ENCODE results near the gene GPR78.

DNA sequence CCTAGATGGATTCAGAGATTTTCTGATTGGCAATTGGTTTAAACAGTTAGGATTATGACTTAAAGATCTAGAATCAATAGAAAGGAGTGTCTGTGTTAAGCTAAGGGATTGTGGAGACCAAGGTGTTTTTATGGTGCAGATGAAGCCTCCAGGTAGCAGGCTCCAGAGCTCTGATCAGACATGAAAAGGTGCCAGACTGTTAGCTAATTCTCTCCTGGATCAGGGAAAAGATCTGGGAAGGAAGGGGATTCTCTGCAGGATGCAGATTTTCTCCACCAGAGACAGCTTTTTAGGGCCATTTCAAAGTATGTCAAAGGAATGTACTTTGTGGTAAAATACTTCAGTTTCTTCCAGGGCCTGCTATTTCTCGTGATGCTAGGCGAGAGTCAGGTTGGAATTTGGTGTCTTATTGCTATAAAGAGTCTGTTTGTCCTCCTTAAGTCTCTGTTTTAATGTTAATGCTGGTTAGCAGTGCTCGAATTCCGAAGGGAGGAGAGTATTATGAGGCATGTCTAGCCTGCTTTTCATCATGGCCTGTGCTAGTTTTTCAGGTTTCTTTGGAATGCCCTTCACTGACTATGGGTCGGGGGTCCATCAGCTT is 12.0 kb upstream of the GPR78 start:
- TF ChIP-seq, protein P1, sequence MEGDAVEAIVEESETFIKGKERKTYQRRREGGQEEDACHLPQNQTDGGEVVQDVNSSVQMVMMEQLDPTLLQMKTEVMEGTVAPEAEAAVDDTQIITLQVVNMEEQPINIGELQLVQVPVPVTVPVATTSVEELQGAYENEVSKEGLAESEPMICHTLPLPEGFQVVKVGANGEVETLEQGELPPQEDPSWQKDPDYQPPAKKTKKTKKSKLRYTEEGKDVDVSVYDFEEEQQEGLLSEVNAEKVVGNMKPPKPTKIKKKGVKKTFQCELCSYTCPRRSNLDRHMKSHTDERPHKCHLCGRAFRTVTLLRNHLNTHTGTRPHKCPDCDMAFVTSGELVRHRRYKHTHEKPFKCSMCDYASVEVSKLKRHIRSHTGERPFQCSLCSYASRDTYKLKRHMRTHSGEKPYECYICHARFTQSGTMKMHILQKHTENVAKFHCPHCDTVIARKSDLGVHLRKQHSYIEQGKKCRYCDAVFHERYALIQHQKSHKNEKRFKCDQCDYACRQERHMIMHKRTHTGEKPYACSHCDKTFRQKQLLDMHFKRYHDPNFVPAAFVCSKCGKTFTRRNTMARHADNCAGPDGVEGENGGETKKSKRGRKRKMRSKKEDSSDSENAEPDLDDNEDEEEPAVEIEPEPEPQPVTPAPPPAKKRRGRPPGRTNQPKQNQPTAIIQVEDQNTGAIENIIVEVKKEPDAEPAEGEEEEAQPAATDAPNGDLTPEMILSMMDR (IDR thresholded peaks at IDR 0.05): no peak
- no peak for TF ChIP-seq POLR2A (IDR thresholded peaks at IDR 0.05)

All from upper lobe of left lung (tissue), 4 donors.